GM23248 (cell line): Measurements from ENCODE around the gene RAMAC.

Experiments
- EZH2 ChIP-seq: fragments of 200-600 bp; sonication (generic); IDR thresholded peaks from 2 replicates; pipeline ENCODE4 v1.6.1; 2018; ENCODE audit warnings: antibody characterized with exemption, mild to moderate bottlenecking; ENCODE audit not compliant: insufficient read depth, poor library complexity, severe bottlenecking
- EZH2phosphoT487 ChIP-seq: fragments of 200-600 bp; sonication (generic); IDR thresholded peaks from 2 replicates; pipeline ENCODE4 v1.6.1; 2018; ENCODE audit warnings: antibody characterized with exemption, moderate library complexity, mild to moderate bottlenecking, low read depth; ENCODE audit not compliant: insufficient read depth

DNA sequence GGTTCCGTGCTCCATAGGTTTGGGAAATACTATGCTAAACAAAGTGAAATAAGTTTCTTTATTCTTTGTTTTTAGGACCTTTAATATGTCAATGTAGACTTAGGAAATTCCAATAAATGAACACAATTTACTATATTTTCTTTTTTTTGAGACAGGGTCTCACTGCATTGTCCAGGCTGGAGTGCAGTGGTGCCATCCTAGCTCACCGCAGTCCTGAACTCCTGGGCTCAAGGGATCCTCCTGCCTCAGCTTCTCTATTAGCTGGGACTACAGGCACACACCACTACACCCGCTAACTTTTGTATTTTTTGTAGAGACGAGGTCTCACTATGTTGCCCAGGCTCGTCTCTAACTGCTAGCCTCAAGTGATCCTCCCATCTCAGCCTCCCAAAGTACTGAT, 21.1 kb upstream of the RAMAC start:
- TF ChIP-seq EZH2phosphoT487 (no peak), EZH2 (no peak)
